Muscle layer of colon (tissue), 2 donors: ENCODE results near the gene KIF16B.

Experiments
- H3K27ac ChIP-seq: one replicate; pipeline ENCODE4 v1.7.0; 2013; ENCODE audit warnings: low read depth, mild to moderate bottlenecking, low read length, moderate library complexity
- H3K27me3 ChIP-seq, 2 donors: one replicate each; pipeline ENCODE4 v1.7.0; 2013; ENCODE audit warnings: low read length in 2 of 2, mild to moderate bottlenecking in 2 of 2; ENCODE audit not compliant: insufficient read depth in 2 of 2, control insufficient read depth in 1 of 2
- H3K36me3 ChIP-seq: one replicate; pipeline ENCODE4 v1.7.0; 2013; ENCODE audit warnings: mild to moderate bottlenecking, low read length; ENCODE audit not compliant: insufficient read depth
- H3K4me1 ChIP-seq: one replicate; pipeline ENCODE4 v1.7.0; 2013; ENCODE audit warnings: mild to moderate bottlenecking, low read length; ENCODE audit not compliant: insufficient read depth
- H3K4me3 ChIP-seq, 2 donors: one replicate each; pipeline ENCODE4 v1.7.0; 2013; ENCODE audit warnings: low read length in 2 of 2, low read depth in 1 of 2, mild to moderate bottlenecking in 1 of 2, moderate library complexity in 1 of 2
- H3K9ac ChIP-seq: one replicate; pipeline ENCODE4 v1.7.0; 2013; ENCODE audit warnings: low read length
- H3K9me3 ChIP-seq: one replicate; pipeline ENCODE4 v1.7.0; 2013; ENCODE audit warnings: mild to moderate bottlenecking, low read length
- donor health status: abdominal sarcoma.
- donor health status: Adenocarcinoma of cecum.

The KIF16B gene

DNA sequence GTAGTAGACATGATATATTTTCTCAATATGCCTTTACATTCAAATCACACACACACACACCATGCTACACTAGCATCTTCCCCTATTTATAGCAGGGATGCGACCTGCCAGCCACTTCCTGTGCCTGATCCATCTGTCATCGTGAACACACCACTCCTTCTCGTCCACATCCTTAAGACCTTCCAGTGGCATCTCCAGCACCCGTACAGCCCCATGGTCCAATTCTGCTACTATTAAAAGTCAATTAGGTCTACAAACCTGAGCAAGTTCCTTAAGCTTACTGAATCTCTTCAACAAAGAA, 54.5 kb downstream of the KIF16B start:
- Histone ChIP-seq H3K27ac (no peak overlapping the region), H3K36me3 (peaks cover 8% of the 10 kb centered on the region), H3K9ac (no peak overlapping the region), H3K4me1 (no peaks in the 10 kb centered on the region), H3K4me3 (no peak overlapping the region), H3K9me3 (no peaks in the 10 kb centered on the region), H3K27me3 (no peaks in the 10 kb centered on the region)

DNA sequence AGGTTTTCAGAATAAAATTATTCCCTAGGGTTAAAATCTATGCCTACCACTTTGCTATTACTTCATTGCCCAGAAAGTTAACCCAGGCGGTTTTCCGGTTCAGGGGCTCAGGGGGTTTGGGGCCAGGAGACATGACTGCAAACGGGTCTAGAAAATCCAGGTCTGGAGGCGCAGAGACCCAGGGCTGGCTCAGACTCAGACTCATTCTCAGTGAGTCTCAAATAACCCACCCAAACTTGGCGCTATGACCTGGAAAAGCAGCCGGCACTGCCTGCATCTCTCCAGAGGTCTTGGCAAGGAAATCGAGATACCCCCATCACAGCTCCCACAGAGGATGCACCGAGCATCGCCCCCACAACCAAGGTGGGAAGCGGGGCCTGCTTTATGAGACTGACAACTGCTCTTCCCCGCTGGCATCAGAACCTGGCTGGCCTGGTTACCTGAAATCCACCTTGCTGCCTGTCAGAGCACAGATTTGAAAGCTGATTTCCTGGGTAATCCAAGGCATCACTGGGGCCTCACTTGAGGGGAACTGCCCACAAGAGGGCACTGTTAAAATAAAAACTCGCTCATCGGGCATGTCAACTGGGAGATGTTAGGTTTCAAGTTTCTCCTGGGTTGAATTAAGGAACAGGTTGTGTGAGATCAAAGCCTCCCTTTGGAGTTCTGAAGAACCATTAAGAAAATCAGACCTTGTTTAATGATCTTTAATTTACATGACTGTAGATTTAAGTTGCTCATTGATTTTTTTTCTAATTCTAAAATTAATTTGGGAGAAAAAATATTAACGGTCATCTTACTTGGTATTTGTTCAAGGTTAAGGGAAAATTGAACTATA, 55.1 kb downstream of the KIF16B start:
- H3K9ac ChIP-seq: no peak overlapping the region
- peaks cover 8% of the 10 kb centered on the region for H3K36me3 ChIP-seq
- H3K4me1 ChIP-seq: no peaks in the 10 kb centered on the region
- H3K27me3 ChIP-seq: no peaks in the 10 kb centered on the region
- no peak overlapping the region for H3K4me3 ChIP-seq
- H3K27ac ChIP-seq: no peak overlapping the region
- no peaks in the 10 kb centered on the region for H3K9me3 ChIP-seq

DNA sequence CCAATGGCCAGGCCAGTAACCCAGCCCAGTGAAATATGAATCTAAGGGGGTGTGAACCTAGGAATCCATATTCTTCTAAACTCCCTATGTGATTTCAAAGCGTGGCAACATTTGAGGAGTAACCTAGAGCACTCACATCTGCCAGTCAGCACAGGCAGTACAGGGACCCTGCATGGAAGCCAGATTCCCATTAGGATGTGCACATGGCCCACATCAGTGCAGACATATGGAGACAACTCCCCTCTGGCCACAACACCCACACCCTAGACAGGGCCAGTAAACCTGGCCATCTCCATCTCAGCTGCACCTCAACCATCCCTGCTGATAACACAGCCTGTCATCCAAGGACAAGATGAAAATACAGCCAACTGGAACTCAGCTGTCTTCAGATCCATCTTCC, 56.5 kb downstream of the KIF16B start:
- H3K9ac ChIP-seq: no peak overlapping the region
- no peaks in the 10 kb centered on the region for H3K4me1 ChIP-seq
- peaks cover 8% of the 10 kb centered on the region for H3K36me3 ChIP-seq
- no peak overlapping the region for H3K4me3 ChIP-seq
- H3K27me3 ChIP-seq: no peaks in the 10 kb centered on the region
- no peak overlapping the region for H3K27ac ChIP-seq
- no peaks in the 10 kb centered on the region for H3K9me3 ChIP-seq

DNA sequence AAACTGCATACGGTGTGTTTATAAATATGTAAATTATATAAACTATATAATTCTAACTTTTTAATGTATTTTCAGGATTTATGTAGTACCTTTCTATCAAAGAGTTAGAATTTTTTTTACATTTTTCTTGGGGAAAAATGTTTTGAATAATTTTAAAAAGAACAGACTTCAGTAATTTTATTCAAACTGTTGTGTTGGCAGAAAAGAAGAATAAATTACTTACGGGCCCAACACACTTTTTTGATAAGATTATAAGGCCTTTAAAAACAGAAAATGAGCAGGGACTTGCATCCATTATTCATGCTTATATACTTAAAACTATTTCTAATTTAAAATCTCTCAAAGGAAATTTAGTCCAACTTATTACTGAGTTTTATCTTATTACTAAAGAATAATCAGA, 58.2 kb downstream of the KIF16B start:
- H3K9me3 ChIP-seq: no peaks in the 10 kb centered on the region
- H3K36me3 ChIP-seq: peaks cover 13% of the 10 kb centered on the region
- H3K27me3 ChIP-seq: no peaks in the 10 kb centered on the region
- no peaks in the 10 kb centered on the region for H3K4me1 ChIP-seq
- no peak overlapping the region for H3K9ac ChIP-seq
- no peak overlapping the region for H3K27ac ChIP-seq
- H3K4me3 ChIP-seq: no peak overlapping the region

DNA sequence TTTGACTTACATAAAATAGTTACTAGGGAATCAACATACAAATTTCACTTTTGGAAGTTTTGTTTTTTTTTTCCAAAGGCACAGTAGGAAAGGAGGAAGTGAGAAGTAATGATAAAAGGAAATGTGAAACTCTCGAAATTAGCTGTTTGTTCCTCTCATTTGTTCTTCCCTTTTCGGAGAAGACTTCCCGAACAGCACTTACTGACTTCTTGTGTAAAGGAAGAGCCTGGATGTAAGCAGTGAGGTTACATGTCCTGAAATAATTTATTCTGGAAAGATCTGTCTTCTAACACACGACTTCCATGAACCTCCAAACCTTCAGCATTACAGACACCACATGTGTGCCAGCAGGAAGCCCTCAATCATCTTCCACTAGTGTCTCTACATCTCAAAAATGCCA, 59.1 kb downstream of the KIF16B start:
- H3K27ac ChIP-seq: no peak overlapping the region
- peaks cover 8% of the 10 kb centered on the region for H3K36me3 ChIP-seq
- H3K4me1 ChIP-seq: no peaks in the 10 kb centered on the region
- no peak overlapping the region for H3K9ac ChIP-seq
- no peaks in the 10 kb centered on the region for H3K9me3 ChIP-seq
- H3K4me3 ChIP-seq: no peak overlapping the region
- H3K27me3 ChIP-seq: no peaks in the 10 kb centered on the region

DNA sequence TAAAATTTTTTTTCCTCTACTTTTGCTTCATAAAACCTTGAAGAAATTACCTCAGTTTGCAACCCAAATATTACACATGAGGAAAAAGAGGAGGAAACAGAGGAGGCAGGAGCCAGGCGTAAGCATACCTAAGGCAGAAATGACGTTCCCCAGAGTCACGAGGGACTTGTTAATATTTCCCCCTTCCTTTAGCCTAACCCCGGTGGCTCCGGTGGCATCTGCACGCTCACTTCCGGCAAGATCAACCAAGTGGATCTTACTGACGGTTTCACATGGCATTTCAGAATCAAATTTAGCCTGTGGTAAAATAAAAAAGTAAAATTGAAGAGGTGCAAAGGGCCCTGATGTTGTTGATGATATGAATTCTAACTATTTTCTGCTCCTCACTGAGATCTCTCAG, 67.4 kb downstream of the KIF16B start:
- Histone ChIP-seq H3K27ac (no peak overlapping the region), H3K27me3 (no peaks in the 10 kb centered on the region), H3K9ac (no peak overlapping the region), H3K4me3 (no peak overlapping the region), H3K36me3 (peaks cover 33% of the 10 kb centered on the region), H3K9me3 (no peaks in the 10 kb centered on the region), H3K4me1 (no peaks in the 10 kb centered on the region)

DNA sequence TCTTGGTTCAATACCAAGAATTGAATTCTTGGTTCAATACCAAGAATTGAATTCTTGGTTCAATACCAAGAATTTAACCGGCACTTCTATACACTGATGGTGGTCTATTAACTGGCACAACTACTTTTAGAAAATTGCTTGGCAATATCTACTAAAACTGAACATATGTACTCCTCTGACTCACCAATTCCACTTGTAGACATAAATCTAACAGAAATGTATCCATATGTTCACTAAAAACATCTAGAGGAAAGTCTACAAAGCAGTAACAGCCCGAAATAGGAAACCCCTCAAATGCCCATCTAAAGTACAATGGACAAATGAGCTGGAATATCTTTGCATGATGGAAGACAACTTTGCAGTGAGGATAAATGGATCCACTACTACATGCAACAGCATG, 71.9 kb downstream of the KIF16B start:
- Histone ChIP-seq H3K9me3 (no peaks in the 10 kb centered on the region), H3K9ac (no peak overlapping the region), H3K4me3 (no peak overlapping the region), H3K36me3 (peaks cover 25% of the 10 kb centered on the region), H3K4me1 (no peaks in the 10 kb centered on the region), H3K27ac (no peak overlapping the region), H3K27me3 (no peaks in the 10 kb centered on the region)

DNA sequence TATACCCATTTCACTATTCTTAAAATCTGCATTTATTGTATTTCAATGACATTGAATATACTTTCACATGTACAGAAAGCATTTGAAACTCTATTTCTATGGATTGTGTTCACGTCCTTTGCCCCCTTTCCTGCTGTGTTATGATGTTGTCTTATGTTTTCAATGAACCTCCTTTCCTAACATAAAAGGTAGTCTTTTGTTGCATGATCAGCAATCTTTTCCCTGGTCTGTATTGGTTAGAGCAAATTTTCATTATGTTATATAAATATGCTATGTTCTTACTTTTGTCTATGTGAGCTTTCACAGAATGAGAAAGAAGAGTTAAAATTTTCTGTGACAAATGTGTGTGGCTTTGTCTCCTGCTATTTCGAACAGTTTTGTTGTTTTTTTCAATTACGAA, 73.1 kb downstream of the KIF16B start:
- Histone ChIP-seq H3K9ac (no peak overlapping the region), H3K4me3 (no peak overlapping the region), H3K4me1 (no peaks in the 10 kb centered on the region), H3K27ac (no peak overlapping the region), H3K9me3 (no peaks in the 10 kb centered on the region), H3K36me3 (peaks cover 25% of the 10 kb centered on the region), H3K27me3 (no peaks in the 10 kb centered on the region)

DNA sequence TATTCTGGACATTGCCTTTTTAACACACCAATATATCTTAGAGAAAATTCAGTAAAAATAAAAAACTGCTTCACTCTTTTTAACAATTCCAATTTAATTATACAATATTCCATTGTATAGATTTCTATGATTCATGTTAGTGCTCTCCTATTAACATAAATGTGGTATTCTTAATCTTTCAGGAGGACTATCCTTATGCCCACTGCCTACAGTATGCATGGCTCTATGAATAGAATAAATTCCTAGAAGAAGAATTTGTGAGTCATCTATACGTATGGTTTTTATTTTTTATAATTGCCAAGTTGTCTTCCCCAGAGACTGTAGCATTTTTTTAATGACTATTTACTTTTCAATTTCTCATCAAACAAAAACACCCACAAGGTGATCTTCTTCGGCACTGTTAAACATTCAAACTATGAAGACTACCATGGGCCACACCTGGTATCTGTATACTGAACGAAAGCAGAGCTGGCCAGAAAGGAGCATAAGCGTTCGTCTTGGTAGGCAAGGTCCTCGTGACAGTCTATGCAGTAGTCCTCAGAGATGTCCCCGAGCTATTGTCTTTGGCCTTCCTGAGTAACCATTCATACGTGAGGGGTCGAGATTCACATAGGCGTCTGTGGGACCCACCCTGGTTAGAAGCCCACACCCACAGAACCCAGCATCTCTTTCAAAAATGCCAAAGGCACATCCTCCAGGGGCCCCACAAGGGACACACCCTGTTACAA, 74.6 kb downstream of the KIF16B start:
- Histone ChIP-seq H3K27me3 (no peaks in the 10 kb centered on the region), H3K4me3 (no peak overlapping the region), H3K27ac (no peak overlapping the region), H3K36me3 (peaks cover 19% of the 10 kb centered on the region), H3K4me1 (no peaks in the 10 kb centered on the region), H3K9me3 (no peaks in the 10 kb centered on the region), H3K9ac (no peak overlapping the region)

DNA sequence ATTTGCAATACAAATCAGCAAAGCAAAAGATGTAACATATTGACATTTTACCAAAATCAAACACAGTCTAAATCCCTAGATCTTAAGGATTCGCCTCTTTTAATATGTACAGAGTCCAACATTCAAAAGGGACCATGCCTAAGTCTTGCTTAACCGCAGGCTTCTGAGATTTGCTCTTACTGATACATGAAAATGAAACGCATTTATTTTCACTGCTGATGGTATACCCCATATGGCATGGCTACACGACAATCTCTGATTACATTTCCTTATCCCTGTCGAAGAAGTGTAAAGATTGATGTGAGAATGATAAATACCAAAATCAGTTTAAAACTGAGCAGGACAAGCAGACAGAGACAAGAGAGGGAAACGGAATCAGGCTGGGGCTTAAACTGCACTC, 75.4 kb downstream of the KIF16B start:
- Histone ChIP-seq H3K36me3 (peaks cover 16% of the 10 kb centered on the region), H3K4me3 (no peak overlapping the region), H3K4me1 (no peaks in the 10 kb centered on the region), H3K9ac (no peak overlapping the region), H3K27ac (no peak overlapping the region), H3K27me3 (no peaks in the 10 kb centered on the region), H3K9me3 (no peaks in the 10 kb centered on the region)

DNA sequence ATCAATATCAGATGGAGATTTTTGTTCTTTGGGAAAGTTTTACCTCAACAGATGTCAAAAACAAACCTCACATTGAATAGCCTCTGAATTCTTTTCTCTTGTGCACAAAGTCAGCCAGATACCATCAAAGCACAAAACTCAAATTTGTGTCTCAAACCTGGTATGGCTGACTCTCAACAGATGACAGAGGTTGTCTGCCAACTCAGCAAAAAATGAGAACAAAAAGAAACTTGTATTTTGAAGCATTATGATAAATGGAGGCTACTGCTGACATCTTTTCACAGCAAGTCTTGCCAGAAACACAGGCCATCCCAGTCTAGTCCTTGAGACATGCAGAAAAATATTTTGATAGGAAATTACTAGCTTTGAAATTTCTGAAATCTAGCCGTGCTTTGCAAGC, 79.8 kb downstream of the KIF16B start:
- no peaks in the 10 kb centered on the region for H3K4me1 ChIP-seq
- H3K27ac ChIP-seq: no peak overlapping the region
- H3K4me3 ChIP-seq: no peak overlapping the region
- H3K9me3 ChIP-seq: no peaks in the 10 kb centered on the region
- H3K36me3 ChIP-seq: peaks cover 17% of the 10 kb centered on the region
- no peaks in the 10 kb centered on the region for H3K27me3 ChIP-seq
- no peak overlapping the region for H3K9ac ChIP-seq
